Vagina (tissue), 2 donors: ENCODE results near the gene ENPP7.

ENCODE experiments used
- POLR2A ChIP-seq, 2 donors: fragments of 450-650 bp; IDR thresholded peaks; one replicate each; pipeline ENCODE4 v1.6.1; 2017; ENCODE audit warnings: antibody characterized with exemption in 2 of 2, mild to moderate bottlenecking in 2 of 2, moderate library complexity in 2 of 2
- POLR2AphosphoS5 ChIP-seq, 2 donors: sonication (generic); formaldehyde crosslinking; IDR thresholded peaks; one replicate each; pipeline ENCODE4 v1.9.0; 2017; ENCODE audit warnings: antibody characterized with exemption in 2 of 2, mild to moderate bottlenecking in 2 of 2, low read depth in 1 of 2; ENCODE audit not compliant: insufficient read depth in 1 of 2
- TF ChIP-seq, protein P1 (sequence below), 3 experiments: fragments of 450-650 bp in 2 of 3; fragments of 200-600 bp in 1 of 3; sonication (generic) in 1 of 3; IDR thresholded peaks; one replicate each; pipeline ENCODE4 v1.5.1; 2017 to 2019; ENCODE audit warnings: antibody characterized with exemption in 3 of 3, mild to moderate bottlenecking in 2 of 3, moderate library complexity in 2 of 3

DNA sequence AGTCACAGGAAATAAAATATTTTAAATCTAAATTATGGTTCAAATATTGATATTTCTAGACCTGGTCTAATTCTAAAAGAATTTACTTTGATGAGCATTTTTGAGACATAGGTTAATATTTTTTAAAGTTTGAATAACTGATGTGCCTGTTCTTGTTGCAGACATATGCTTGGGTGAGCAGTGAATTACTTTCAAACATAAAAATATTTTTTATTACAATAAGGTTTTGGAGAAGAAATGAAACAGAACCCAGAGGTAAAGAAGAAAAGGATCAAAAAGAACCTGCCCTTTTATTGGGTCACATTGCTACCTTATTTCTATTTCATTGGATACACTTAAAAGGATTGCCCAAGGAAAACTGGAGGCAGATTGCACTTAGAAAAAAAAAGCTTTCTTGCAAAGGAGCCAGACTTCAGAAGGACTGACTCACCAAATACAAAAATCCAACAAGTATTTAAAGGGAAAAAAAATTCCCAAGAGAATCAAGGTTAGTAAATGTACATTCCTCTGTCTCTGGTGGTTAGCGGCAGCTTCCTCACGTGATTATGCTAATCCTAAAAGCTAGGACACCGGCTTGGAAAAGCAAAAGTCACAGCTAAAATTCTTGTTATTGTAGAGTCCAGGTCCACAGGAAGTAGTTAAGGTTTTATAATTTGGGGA is 18.5 kb downstream of the ENPP7 start:
- TF ChIP-seq, protein P1, sequence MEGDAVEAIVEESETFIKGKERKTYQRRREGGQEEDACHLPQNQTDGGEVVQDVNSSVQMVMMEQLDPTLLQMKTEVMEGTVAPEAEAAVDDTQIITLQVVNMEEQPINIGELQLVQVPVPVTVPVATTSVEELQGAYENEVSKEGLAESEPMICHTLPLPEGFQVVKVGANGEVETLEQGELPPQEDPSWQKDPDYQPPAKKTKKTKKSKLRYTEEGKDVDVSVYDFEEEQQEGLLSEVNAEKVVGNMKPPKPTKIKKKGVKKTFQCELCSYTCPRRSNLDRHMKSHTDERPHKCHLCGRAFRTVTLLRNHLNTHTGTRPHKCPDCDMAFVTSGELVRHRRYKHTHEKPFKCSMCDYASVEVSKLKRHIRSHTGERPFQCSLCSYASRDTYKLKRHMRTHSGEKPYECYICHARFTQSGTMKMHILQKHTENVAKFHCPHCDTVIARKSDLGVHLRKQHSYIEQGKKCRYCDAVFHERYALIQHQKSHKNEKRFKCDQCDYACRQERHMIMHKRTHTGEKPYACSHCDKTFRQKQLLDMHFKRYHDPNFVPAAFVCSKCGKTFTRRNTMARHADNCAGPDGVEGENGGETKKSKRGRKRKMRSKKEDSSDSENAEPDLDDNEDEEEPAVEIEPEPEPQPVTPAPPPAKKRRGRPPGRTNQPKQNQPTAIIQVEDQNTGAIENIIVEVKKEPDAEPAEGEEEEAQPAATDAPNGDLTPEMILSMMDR (IDR thresholded peaks at IDR 0.05): no peak
- TF ChIP-seq POLR2AphosphoS5 (IDR thresholded peaks at IDR 0.05; ENCODE audit: insufficient read depth in 1 of 2, low read depth in 1 of 2): no peak
- TF ChIP-seq POLR2A (IDR thresholded peaks at IDR 0.05): no peak
